T follicular helper cell (primary cell): ENCODE measurements around the gene TGFBRAP1.

Experiments
- DNase-seq: peaks from one replicate; pipeline ENCODE4 v3.0.0-alpha.2; 2020; ENCODE audit warnings: low read depth
- total RNA-seq, 2 experiments: gene quantifications; one replicate each; lab custom pipeline; 2026; lab: John Stamatoyannopoulos, UW

TGFBRAP1 gene, protein sequence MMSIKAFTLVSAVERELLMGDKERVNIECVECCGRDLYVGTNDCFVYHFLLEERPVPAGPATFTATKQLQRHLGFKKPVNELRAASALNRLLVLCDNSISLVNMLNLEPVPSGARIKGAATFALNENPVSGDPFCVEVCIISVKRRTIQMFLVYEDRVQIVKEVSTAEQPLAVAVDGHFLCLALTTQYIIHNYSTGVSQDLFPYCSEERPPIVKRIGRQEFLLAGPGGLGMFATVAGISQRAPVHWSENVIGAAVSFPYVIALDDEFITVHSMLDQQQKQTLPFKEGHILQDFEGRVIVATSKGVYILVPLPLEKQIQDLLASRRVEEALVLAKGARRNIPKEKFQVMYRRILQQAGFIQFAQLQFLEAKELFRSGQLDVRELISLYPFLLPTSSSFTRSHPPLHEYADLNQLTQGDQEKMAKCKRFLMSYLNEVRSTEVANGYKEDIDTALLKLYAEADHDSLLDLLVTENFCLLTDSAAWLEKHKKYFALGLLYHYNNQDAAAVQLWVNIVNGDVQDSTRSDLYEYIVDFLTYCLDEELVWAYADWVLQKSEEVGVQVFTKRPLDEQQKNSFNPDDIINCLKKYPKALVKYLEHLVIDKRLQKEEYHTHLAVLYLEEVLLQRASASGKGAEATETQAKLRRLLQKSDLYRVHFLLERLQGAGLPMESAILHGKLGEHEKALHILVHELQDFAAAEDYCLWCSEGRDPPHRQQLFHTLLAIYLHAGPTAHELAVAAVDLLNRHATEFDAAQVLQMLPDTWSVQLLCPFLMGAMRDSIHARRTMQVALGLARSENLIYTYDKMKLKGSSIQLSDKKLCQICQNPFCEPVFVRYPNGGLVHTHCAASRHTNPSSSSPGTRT
- total RNA-seq, result 65.0 to 71.3 reads per million in 2 experiments

DNA sequence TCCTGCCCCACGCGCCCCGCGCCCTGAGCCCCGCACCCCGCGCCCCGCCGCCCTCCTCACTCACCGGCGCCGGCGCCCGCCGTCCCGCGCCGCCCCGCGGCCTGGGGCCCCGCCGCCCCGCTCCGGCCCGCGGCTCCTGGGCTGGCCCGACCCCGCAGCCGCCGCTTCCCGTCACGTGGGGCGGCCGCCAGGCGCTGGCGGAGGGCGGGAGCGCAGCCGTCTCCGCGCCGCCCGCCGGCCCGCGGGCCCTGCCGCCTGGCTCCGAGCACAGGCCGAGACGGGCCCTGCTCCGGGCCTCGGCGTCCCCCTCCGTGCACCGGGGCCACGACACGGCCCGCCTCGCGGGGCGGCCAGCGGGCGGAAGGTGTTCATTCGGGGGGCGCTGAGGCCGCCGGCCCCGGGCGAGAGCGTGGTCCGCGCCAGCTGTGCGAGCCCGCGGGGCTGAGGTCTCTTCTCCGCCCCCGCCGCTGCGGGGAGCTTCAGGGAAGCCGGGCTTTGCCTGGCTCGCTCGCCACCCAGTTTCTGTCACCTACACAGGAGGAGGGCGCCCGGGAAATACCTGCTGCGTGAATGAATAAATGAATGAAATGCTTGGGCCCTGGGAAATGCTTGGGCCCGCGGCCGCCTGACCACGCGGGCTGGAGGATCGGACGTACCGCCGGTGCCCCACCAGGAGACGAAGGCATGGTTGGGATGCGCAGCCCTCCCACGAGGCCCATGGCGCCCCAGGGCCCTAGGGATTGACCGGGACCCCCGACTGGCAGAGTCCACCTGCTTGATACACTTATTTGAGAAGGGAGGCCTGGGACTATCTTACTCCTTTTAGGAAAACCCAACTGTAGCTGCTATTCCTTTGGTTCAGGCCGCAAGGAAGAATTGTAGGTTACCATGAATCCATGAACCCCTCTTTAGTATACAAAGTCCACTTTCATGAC, at the start of gene TGFBRAP1:
Gene TGFBRAP1, minus strand, starts transcription at position 175 of the 935 bp plus-strand sequence. CDS start 21,434 bp downstream, outside the sequence.
- peak; percentile 38 for DNase-seq

DNA sequence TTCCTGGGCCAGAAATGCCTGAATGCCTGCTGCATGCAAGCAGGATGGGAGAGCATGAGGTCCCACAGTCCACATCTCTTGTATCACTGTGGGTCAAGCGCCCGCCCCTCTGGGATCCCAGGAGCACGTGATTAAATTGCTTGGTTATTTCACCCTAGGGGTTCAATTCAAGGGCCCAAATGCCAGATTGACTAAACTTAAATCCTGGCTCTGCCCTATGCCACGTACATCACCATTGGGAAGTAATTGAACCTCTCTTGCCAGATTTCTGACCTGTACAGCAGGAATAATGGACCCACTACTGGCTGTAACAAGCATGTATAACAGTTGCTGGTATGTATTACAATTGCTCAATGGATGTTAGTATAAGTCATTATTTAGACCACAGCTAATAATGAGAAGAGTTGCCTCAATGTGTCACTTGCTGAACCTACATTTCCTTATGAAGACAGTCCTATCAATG, 49.4 kb upstream of the TGFBRAP1 start:
- DNase-seq, result no peak

- DNase-seq, result no peak
Observed at GRCh38 chr2:105378276-105378840, 48.8 kb upstream of the TGFBRAP1 start.

DNA sequence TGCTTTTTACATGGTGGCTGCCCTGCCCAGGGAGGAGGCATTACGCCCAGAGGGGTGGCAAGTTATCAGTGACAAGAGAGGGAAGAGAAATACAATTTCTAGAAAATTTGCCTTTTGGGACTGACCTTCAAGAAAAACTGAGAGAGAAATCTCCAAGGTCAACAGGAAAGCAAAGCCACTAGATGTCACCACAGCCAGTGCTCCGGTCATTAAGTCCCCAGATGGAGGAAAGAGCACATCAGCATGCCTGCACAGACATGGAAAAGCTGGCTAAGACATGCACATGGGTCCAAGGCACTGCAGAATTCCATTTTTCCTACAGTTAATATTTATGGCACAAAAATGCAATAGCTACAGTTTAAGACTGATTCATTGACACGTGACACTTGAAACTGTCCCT, 48.3 kb upstream of the TGFBRAP1 start:
- DNase-seq, result no peak

DNA sequence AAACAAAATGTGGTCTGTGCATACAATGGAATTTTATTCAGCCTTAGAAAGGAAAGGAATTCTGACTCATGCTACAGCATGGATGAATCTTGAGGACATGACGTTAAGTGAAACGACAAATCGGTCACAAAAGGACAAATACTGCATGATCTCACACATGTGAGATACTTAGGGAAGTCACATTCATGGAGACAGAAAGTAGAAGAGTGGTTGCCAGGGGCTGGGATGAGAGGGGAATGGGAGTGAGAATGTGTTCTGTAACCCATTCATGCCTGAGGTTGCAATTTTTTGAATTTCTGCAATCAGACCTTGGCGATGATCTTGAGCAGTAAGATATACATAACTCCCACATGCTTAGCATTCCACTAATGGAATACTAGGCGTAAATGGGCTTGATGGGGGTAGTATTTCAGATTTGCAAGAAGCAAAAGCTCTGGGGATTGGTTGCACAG, 47.3 kb upstream of the TGFBRAP1 start:
- DNase-seq, result no peak

DNA sequence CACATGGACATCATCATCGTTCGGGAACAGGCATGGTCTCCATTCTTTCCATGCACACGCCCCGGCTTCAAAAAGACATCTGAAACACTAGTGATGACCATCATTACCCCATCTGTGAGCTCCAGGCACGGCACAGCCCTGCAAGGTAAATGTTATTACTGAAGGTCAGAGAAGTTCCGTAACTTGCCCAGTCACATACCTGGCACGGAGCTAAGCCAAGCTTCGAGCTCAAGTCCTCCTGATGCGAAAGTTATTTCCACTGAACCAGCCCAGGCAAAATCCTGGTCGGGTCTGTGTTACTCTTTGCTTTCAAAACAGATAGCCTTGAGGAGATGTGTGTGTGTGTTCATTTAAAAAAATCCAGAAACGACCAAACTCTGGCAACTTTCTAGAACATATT, 46.5 kb upstream of the TGFBRAP1 start:
- DNase-seq, result no peak

DNA sequence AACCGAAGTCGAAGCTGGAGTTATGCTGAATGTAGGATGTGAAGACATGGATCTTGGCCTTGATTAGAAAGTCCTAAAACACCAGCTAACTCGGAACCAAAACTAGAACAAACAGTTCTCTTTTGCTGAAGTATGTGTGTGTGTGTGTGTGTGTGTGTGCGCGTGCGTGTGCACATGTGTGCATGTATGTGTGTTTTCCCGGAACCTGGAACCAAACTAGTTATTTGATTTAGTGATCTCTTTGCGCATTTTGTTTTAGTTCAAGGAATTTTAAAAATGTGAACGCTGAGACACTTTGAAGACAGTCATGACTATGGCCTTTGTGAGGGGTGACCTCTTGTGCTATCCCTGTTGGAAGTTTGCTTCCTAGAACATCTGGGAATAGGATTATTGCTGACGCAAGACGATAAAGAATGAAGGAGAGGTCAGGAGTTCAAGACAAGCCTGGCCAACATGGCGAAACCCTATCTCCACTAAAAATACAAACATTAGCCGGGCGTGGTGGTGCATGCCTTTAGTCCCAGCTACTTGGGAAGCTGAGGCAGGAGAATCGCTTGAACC, 45.5 kb upstream of the TGFBRAP1 start:
- no peak for DNase-seq

DNA sequence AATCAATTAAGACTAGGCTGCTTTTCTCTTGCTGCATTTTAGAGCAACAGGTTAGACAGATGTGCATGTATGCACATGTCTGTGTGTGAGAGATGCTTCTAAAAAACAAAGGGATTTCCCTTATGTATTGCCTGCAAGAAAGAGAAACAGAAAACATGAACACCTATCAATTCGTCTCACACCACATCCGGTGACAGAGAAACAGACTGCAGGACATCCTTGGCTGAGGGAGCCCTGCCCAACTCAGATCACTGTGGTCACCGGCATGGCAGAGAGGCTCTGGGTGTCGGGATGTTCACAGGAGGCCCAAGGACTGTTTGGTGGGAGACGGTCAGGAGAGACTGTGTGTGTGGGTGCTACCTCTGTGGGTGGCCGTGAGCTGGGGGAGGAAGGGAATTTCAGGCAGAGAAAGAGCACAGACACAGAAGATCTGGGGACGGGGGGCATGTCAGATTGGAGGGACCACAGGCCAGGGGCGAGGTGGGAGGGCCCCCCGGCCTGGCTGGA, 44.4 kb upstream of the TGFBRAP1 start:
- DNase-seq, result no peak

DNA sequence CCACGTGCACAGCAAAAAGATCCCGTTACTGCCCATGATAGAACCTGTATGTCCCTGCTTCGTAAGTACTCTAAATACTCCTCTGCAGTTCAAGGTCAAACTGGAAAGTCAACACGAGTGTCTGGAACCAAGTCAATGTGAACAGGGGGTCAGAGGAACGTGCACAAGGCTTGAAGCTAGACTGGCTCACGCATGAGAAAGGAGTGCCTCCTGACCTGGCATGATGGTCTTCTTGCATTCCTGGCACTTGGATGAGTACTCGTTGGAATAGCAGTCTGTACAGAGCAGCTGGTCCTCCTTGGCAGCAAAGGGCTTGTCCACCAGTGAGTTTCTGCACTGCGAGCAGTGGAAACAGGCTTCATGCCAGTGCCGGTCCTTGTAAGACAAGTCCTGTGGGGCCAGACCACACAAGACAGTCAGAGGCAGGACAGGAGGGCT, 43.8 kb upstream of the TGFBRAP1 start:
- DNase-seq, result no peak

DNA sequence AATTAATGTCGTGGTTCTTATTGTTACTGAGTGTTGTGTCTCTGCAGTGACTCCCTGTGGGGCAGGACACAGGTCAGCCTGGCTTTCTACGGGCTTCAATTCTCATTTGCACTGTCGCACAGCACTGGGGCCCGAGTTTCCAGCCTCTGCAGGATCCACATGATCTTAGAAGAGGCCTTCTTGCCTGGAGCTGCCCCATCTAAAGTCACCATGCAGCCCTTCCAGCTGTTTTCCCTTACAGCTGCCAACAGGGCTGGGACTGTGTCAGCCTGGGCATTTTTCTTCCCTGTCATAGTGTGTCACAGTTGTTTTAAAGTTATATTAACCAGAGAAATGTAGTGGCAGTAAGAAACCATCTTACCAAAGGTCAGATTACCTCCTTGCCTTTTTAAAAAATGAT, 42.3 kb upstream of the TGFBRAP1 start:
- no peak for DNase-seq

DNA sequence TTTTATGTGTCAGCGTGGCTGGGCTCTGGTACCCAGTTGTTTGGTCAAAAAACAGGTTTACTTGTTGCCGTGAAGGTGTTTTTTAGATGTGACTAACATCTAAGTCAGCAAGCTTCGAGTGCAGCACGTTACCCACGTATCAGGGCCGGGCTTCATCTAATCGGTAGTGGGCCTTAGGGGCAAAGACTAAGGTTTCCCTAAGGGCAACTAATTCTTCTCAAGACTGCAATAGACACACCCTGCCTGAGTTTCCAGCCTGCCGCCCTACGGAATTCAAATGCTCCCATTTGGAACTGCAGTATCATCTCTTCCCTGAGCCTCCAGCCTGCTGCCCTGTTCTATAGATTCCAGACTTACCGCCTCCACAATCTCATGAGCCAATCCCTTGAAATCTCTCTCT, 41.6 kb upstream of the TGFBRAP1 start:
- DNase-seq, result no peak

DNA sequence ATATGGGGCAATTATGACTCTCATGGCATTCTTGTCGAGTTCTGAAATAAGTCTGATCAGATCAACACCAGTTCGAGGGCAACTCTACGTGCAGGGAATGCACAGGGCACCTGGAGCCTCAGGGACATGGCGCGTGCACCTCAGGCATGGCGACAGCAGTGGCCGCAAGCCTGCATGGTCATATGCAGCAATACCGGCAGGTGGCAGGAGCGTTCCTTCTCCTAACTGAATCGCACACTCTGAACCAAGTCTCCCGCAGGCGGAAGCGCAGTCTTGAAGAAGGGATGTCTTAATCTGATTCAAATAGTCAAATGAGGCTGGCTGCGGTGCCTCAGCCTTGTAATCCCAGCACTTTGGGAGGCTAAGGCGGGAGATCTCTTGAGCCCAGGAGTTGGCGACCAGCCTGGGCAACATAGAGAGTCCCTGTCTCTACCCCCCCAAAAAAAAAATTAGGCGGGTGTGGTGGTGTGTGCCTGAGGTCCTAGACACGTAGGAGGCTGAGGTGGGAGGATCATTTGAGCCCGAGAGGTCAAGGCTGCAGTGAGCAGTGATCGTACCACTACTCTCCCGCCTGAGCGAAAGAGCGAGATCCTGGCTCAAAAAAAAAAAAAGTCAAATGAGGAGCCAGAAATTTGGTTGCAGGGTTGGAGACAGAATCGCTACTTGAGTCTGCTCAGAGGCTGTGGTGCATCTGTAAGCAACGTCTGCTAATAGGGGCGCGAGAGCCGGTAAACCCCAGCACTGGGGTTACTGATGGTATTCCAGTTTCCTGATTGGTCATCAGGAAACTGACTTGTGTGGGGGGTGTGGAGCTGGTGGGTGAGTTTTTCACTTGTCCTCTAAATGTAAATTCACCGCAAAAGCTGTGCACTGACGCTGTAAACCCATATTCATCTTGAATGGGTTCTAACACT, 40.5 kb upstream of the TGFBRAP1 start:
- DNase-seq, result peak; percentile 77

- no peak for DNase-seq
Observed at GRCh38 chr2:105368759-105369408, 39.3 kb upstream of the TGFBRAP1 start.

DNA sequence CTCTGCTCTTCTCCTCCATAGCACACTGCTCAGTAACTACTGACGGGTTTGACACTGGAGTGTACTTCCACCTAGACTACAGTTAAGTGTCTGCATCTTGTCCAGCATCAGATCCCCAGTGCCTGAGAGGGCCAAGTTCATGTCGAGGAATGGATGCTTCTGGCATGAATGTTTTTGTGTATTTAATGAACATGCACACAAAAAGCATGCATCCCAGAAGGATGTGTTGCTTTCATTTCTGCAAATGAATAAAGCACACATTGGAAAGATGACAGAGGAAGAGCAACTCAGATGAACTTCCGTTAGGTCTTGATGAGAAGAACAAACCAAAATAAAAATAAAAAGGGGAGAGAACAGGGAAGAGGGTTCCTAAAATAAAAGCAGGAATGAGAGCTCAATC, 35.7 kb upstream of the TGFBRAP1 start:
- no peak for DNase-seq

DNA sequence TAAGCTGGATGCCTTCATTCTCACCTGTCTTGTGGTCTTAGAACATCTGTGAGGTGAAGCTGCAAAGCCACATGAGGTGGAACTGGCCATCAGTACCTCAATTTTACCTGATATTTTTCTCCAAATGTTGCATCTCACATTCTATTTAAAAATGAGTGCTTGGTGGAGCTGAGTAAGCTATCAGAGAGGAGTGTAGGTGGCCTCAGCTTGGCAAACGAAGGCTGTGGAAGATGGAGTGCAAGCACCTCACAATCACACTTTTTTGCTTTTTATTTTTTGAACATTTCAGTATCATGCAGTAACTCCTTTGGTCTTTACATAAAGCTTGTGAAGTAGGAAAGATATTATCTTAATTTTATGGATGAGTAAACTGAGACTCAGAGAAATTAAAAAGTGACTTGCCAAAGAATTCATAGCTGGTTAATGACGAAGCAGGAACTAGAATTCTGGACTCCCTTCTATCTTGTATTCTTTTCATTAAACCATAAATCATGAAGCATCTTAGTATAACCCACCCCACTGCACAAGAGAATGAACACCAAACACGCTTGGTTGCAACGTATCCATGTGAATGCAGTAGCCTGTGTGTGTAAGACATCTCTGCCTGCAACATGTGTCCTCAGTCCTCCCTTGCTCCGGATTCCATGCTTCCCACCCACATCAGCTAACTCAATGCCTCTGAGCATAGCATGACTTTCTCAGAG, 35.1 kb upstream of the TGFBRAP1 start:
- DNase-seq, result no peak

- no peak for DNase-seq
Observed at GRCh38 chr2:105362862-105363591, 33.5 kb upstream of the TGFBRAP1 start.

DNA sequence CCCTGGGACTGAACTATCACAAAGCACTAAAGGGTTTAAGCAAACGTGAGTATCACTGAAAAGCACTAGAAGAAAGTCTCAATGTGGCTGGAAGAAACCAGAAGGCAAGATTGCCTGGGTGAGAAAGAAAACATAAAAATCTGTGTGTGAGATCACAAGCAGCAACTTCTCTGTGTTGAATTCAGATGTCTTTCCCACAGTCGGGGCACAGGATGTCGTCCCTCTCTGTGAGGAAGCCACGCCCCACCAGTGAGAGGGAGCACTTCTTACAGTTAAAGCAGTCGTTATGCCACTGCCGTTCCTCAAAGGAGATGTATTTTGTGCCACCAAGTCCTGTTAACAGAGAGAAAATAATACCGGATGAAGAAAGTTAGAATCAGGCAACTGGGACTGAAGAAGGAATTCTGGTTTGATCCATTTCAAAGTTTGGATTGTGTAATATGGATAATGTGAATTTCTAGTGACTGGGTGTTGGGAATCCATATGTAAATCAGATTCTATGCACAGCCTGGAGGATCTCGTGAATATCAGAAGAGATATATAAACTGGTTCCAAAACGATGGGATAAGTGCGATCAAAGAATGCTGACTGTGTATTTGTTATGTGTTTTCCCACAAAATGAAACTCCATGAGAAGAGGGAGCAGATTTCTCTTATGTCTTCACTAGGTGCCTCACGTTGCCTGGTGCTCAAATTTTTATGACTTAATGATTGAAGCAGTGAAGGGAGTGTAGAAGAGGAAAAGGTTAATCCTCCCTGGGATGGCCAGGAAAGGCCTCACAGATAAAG, 31.8 kb upstream of the TGFBRAP1 start:
- DNase-seq, result no peak
